ENCODE measurements around the gene SLC9A7.

The SLC9A7 gene

DNA sequence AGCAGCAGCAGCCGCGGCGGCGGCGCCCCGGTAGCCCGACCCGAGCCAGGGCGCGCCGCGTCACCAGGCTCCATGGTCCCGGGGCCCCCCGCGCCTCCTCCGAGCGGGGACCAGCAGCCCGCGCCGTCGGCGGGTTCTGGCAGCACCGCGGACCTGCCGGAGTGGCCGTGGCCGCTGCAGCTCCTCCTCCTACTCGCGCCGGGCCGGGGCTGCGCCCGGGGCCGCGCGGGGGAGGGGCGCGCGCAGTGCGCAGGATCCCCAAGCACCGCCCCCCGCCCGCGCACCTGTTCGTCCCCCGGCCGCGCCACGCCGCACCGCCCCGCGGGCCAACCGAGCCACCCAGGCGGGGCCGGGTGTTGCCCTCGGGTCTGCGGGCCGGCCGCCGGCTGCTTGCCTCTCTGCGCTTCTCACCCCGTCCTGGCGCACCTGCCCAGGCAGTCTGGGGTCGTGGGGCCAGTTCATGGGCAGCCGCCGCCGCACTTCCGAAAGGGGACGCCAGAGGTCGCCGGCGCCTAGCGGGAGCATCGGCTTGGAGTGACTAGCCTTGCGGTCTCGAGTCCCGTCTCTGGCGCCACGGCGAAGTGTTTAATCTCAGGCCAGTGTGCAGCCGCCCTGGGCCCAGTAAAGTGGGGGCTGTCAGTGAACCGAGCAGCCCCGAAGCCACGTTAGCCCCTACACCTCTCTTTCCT, at the start of gene SLC9A7:
Gene SLC9A7, minus strand, starts transcription at position 163 of the 689 bp plus-strand sequence. Its CDS starts 89 bp downstream, at position 74.
- H3K4me3 ChIP-seq (replicated peaks; ENCODE audit: low read depth, low read length) = peak within 1 kb of the TSS; percentile 55
- TF ChIP-seq, protein P1, sequence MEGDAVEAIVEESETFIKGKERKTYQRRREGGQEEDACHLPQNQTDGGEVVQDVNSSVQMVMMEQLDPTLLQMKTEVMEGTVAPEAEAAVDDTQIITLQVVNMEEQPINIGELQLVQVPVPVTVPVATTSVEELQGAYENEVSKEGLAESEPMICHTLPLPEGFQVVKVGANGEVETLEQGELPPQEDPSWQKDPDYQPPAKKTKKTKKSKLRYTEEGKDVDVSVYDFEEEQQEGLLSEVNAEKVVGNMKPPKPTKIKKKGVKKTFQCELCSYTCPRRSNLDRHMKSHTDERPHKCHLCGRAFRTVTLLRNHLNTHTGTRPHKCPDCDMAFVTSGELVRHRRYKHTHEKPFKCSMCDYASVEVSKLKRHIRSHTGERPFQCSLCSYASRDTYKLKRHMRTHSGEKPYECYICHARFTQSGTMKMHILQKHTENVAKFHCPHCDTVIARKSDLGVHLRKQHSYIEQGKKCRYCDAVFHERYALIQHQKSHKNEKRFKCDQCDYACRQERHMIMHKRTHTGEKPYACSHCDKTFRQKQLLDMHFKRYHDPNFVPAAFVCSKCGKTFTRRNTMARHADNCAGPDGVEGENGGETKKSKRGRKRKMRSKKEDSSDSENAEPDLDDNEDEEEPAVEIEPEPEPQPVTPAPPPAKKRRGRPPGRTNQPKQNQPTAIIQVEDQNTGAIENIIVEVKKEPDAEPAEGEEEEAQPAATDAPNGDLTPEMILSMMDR (IDR thresholded peaks at IDR 0.05; ENCODE audit: low read depth, low read length, missing control alignments) = peak; percentile 56
- no peak for DNase-seq (ENCODE audit: extremely low read depth, low read depth)

DNA sequence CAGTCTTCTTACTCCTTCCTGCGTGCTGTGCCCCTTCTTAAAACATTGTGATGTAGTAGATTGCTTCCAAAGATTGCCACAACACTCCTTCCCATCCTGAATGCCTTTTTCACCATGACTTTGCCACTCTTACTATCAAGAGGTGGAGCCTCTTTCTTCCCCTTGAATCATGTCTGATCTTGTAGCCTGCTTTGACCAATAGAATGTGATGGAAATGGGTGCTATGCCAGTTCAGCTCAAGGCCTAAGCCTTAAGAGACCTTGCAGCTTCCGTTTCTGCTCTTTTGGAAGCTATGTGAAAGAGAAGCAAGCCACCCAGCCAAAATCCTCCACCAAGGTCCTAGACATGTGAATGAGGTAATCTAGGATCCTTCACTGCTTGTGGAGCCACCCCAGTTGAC, 46.4 kb upstream of the SLC9A7 start:
- DNase-seq (ENCODE audit: extremely low read depth, low read depth) = no peak
- no peak overlapping the region for H3K4me3 ChIP-seq (replicated peaks; ENCODE audit: low read depth, low read length)
- TF ChIP-seq, protein P1 (IDR thresholded peaks at IDR 0.05; ENCODE audit: low read depth, low read length, missing control alignments) = no peak

DNA sequence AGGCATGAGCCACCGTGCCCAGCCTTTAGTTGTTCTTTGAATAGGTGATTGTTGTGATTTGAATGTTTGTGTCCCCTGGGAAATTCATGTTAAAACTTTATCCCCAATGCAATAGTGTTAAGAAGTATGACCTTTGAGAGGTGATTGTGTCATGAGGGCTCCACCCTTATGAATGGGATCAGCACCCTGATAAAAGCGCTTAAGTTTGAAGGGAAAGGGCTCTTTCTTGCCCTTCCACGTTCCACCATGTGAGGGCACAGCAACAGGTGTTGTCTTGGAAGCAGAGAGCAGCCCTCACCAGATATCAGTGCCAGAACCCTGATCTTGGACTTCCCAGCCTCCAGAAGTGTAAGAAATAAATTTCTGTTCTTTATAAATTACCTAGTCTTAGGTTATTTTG, 44.2 kb upstream of the SLC9A7 start:
- no peak for DNase-seq (ENCODE audit: extremely low read depth, low read depth)
- TF ChIP-seq, protein P1 (IDR thresholded peaks at IDR 0.05; ENCODE audit: low read depth, low read length, missing control alignments) = no peak

DNA sequence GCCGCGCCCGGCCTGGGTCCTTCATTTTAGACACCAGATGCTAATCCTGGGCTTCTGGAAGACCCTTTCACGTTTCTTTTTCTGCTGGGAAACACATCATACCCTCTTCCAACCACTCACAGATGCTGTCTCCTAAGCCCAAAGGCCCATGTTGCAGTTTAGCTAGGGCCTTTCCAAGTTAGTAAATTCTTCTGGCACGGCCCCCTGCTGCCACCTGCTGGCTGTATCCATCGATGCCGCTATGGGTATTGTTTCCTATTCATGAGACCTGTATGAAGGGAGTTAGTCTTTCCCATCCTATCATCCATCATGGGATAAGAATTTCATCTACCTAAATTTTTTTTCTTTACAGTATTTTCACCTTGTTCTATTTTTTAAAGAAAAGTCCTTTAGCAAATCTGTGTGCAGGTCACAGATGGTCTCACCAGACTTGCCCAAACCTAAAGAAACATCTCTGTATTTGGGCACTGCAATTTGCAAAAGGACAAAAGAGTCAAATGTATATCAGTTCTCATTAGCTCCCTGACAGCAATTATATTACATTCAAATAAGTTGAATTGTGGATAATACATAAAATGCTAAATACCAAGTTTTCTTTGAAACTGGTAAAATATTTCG, 37.8 kb upstream of the SLC9A7 start:
- peak; percentile 22 for DNase-seq (ENCODE audit: extremely low read depth, low read depth)
- TF ChIP-seq, protein P1 (IDR thresholded peaks at IDR 0.05; ENCODE audit: low read depth, low read length, missing control alignments) = peak; percentile 75
- no peak overlapping the region for H3K4me3 ChIP-seq (replicated peaks; ENCODE audit: low read depth, low read length)

More for the DNA sequence above, 44.2 kb upstream of the SLC9A7 start:
- no peak overlapping the region for H3K4me3 ChIP-seq (replicated peaks; ENCODE audit: low read depth, low read length)

DNA sequence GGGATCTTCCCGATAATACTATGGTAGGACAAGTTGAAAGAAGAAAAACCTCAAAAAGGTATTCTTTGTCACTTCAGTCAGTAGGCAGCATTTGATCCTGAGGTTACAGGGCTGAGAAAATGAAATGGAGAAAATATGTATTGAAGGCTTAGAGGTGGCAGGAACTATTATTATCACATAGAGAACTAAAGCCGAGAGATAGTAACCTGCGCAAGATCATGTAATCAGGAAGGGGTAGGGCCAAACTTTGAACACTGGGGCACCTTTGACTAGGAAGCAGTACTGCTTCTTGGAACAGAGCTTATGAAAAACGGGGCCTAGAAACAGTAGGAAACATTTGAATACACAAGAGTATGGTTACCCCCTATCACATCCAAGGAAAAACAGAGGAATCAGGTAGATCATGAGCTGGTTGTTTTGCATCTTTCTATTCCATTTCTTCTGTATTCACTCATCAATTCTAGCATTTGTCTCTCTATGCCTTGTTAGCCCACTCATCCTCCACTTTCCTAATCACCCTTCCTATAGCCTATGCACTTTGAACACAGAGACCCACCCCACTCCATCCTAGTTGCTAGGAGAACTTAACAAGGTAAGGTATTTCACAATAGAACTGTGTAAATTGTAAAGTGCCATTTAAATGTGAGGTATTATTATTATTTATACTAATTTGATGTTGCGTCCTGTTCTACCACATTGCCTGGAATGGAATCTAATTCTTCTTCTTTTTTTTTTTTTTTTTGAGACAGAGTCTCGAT, 34.6 kb upstream of the SLC9A7 start:
- no peak for DNase-seq (ENCODE audit: extremely low read depth, low read depth)
- TF ChIP-seq, protein P1 (IDR thresholded peaks at IDR 0.05; ENCODE audit: low read depth, low read length, missing control alignments) = no peak
- H3K4me3 ChIP-seq (replicated peaks; ENCODE audit: low read depth, low read length) = no peak overlapping the region

DNA sequence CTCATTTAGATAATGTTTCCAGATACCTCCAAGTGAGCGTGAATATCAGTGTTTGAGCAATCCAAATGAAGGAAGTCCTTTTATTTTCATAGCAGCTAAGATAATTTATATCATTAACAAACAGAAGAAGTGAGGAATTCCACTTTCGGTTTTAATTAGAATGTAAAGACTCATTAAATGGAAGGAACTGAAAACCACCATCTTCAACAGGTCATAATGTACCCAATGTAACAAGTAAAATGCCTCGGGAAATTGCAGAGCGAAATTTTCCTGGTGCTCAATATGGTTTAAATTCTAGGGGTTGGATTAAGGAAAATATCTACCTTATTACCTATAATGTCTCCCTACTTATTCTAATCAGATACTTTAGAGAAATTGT, 33.9 kb upstream of the SLC9A7 start:
- DNase-seq (ENCODE audit: extremely low read depth, low read depth) = no peak
- TF ChIP-seq, protein P1 (IDR thresholded peaks at IDR 0.05; ENCODE audit: low read depth, low read length, missing control alignments) = no peak
- no peak overlapping the region for H3K4me3 ChIP-seq (replicated peaks; ENCODE audit: low read depth, low read length)

All from HFF-Myc (cell line).